Measurements from ENCODE around the gene PALS1. TPM values are rescaled to one million over a fixed set of nuclear protein-coding genes. Genes with fewer than 3 reads are reported as not detected.

Gene PALS1
- total RNA-seq, 4 donors from 2014 or later = 15.5 to 24.1 (median 18.5) TPM

DNA sequence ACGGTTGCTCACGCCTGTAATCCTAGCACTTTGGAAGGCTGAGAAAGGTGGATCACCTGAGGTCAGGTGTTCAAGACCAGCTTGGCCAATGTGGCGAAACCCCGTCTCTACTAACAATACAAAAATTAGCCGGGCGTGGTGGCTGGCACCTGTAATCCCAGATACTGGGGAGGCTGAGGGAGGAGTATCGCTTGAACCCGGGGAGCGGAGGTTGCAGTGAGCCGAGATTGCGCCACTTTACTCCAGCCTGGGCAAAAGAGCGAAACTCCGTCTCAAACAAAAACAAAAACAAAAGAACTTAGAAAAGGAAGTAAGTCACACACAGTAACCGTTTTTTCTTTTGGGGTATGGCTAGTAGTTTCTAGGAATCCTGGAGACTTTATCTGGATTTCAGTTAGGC, 1.7 kb upstream of the PALS1 start:
- Histone ChIP-seq H3K4me1 (peaks cover 8 to 16% of the 10 kb centered on the region in 2 donors), H3K27me3 (no peaks in the 10 kb centered on the region), H3K27ac (peak overlapping the region in 1 of 4 donors; percentile 94), H3K9me3 (no peaks in the 10 kb centered on the region), H3K4me3 (no peak overlapping the region), H3K36me3 (no peaks in the 10 kb centered on the region)
- TF ChIP-seq CTCF (IDR thresholded peaks at IDR 0.05 in 4 of 5, conservative IDR thresholded peaks at IDR 0.05 in 1 of 5) (no peak), POLR2A (IDR thresholded peaks at IDR 0.05) (no peak)
- in situ Hi-C loops (cut with MboI; ENCODE audit: low sequenced_read_pairs in 4 of 4) (no loop called here), intact Hi-C loops (cut with DNase I; ENCODE audit: low total_unique reads) (no loop called here)
- no peak for ATAC-seq
- DNase-seq = peak in 1 of 2 donors; percentile 14

- Histone ChIP-seq H3K27me3 (no peaks in the 10 kb centered on the region), H3K36me3 (no peaks in the 10 kb centered on the region), H3K9me3 (no peaks in the 10 kb centered on the region), H3K27ac (peak overlapping the region; percentile 94 to 99 (median 96)), H3K4me1 (peaks cover 8 to 22% of the 10 kb centered on the region in 2 donors), H3K4me3 (peak overlapping the region; percentile 49 to 94 (median 87))
- intact Hi-C loops (cut with DNase I; ENCODE audit: low total_unique reads) = loop anchor here (5.0 to 10.0 kb wide), 2 partner anchors 47 to 434 kb away; partner anchors contain the start of gene VTI1B
- DNase-seq (peak; percentile 64 to 70), ATAC-seq (peak; percentile 64 to 69)
- no peak for TF ChIP-seq POLR2A (IDR thresholded peaks at IDR 0.05)
- in situ Hi-C loops (cut with MboI; ENCODE audit: low sequenced_read_pairs in 4 of 4) = no loop called here
Observed at GRCh38 chr14:67240168-67240932, 885 bp upstream of the PALS1 start.

- ATAC-seq (peak; percentile 86 to 88), DNase-seq (peak; percentile 95 to 98)
- no peak for TF ChIP-seq CTCF (IDR thresholded peaks at IDR 0.05 in 4 of 5, conservative IDR thresholded peaks at IDR 0.05 in 1 of 5)
- peak; percentile 86 to 88 for TF ChIP-seq POLR2A (IDR thresholded peaks at IDR 0.05)
- peak overlapping the region; percentile 85 to 95 (median 92) for H3K4me3 ChIP-seq
- no peaks in the 10 kb centered on the region for H3K9me3 ChIP-seq
- H3K4me1 ChIP-seq = peaks cover 8 to 22% of the 10 kb centered on the region in 2 donors
- peak overlapping the region; percentile 94 to 99 (median 96) for H3K27ac ChIP-seq
- in situ Hi-C loops (cut with MboI; ENCODE audit: low sequenced_read_pairs in 4 of 4) (no loop called here), intact Hi-C loops (cut with DNase I; ENCODE audit: low total_unique reads) (loop anchor here (1.0 to 10.0 kb wide), 4 partner anchors 46 to 734 kb away; partner anchors contain the start of genes EIF2S1 and VTI1B)
- no peaks in the 10 kb centered on the region for H3K36me3 ChIP-seq
- no peaks in the 10 kb centered on the region for H3K27me3 ChIP-seq
Observed at GRCh38 chr14:67240978-67241410, 241 bp upstream of the PALS1 start.

DNA sequence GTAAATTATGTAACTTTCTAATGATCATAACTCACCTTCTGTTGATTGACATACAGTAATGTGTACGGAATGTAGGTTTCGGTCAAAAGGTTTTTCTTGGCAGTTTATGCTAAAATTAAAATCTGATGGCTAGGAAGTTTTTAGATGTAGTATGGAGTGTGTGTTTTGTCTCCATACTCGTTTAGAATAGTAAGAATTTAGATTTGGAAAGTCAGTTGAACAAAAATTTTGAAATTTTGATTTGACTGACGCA, 859 bp downstream of the PALS1 start:
- no peak for DNase-seq
- intact Hi-C loops (cut with DNase I; ENCODE audit: low total_unique reads) (loop anchor here (5.0 to 10.0 kb wide), 2 partner anchors 45 to 433 kb away; partner anchors contain the start of gene VTI1B), in situ Hi-C loops (cut with MboI; ENCODE audit: low sequenced_read_pairs in 4 of 4) (no loop called here)
- no peak for ATAC-seq
- Histone ChIP-seq H3K9me3 (no peaks in the 10 kb centered on the region), H3K36me3 (no peaks in the 10 kb centered on the region), H3K4me3 (peak overlapping the region; percentile 85 to 95 (median 92)), H3K27me3 (no peaks in the 10 kb centered on the region), H3K27ac (peak overlapping the region; percentile 94 to 99 (median 96)), H3K4me1 (peaks cover 8 to 28% of the 10 kb centered on the region in 2 donors)
- TF ChIP-seq CTCF (IDR thresholded peaks at IDR 0.05 in 4 of 5, conservative IDR thresholded peaks at IDR 0.05 in 1 of 5) = no peak
- no peak for TF ChIP-seq POLR2A (IDR thresholded peaks at IDR 0.05)

DNA sequence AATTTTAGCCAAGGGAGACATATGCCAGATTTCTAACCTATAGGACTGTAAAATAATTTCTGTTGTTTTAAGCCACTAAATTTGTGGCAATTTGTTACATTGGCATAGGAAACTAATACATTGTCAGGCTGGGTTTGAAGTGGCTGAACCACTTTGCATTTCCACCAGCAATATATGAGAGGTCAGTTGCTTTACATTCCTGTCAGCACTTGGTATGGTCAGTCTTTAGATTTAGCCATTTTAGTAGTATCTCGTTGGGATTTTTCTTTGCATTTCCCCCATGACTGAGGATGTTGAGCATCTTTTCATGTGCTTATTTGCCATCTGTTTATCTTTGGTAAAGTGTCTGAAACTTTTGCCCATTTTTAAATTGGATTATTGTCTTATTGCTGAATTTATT, 3.9 kb downstream of the PALS1 start:
- ATAC-seq (no peak), DNase-seq (no peak)
- intact Hi-C loops (cut with DNase I; ENCODE audit: low total_unique reads) = loop anchor here (10.0 kb wide), 1 partner anchor 430 kb away; the partner anchor contains the start of gene VTI1B
- no peaks in the 10 kb centered on the region for H3K9me3 ChIP-seq
- no peaks in the 10 kb centered on the region for H3K36me3 ChIP-seq
- no peaks in the 10 kb centered on the region for H3K27me3 ChIP-seq
- in situ Hi-C loops (cut with MboI; ENCODE audit: low sequenced_read_pairs in 4 of 4) = no loop called here
- peaks cover 18 to 32% of the 10 kb centered on the region in 2 donors for H3K4me1 ChIP-seq
- H3K27ac ChIP-seq = no peak overlapping the region
- H3K4me3 ChIP-seq = no peak overlapping the region
- TF ChIP-seq POLR2A (IDR thresholded peaks at IDR 0.05) (no peak), CTCF (IDR thresholded peaks at IDR 0.05 in 4 of 5, conservative IDR thresholded peaks at IDR 0.05 in 1 of 5) (no peak)
